HepG2 (cell line): Measurements from ENCODE around the gene RTN4RL2. TPM values are rescaled to one million over a fixed set of nuclear protein-coding genes. Genes with fewer than 3 reads are reported as not detected.

Experiments
- ATAC-seq: fragments of 200-7000 bp; cut with Tn5 transposase; 3 replicates; pipeline ENCODE4 v1.9.1; 2020; ENCODE audit warnings: mild to moderate bottlenecking, moderate library complexity
- BruUV-seq: library from RNA; stranded (reverse); fragments of 400-500 nt; replicated peaks from 2 replicates; lab custom pipeline; 2021; lab: Mats Ljungman, UMichigan
- CTCF ChIA-PET: fragments of 300-600 bp; formaldehyde crosslinking; extraction: SDS; loops from one replicate; lab custom pipeline; 2021; ENCODE audit warnings: low total read pairs, inconsistent platforms, low intra/inter-chr PET ratio; lab: Yijun Ruan, JAX
- POLR2A ChIA-PET: fragments of 350-600 bp; sonication (Branson Sonifier 250); formaldehyde crosslinking; loops from one replicate; lab custom pipeline; 2020; ENCODE audit warnings: antibody characterized with exemption, inconsistent platforms; lab: Yijun Ruan, JAX
- DNase-seq: peaks from one replicate; pipeline ENCODE4 v3.0.0-alpha.2; 2015; ENCODE audit warnings: low spot score
- FAIRE-seq: peaks from 3 replicates; lab custom pipeline; 2011; peaks lifted over from hg19 to GRCh38; lab: Jason Lieb, UNC
- H2AFZ ChIP-seq: one replicate; pipeline ENCODE4 v1.6.1; 2011; ENCODE audit warnings: low read length, inconsistent platforms
- H3K27ac ChIP-seq: fragments of 300-600 bp; 3 replicates; pipeline ENCODE4 v1.8.0; 2011; ENCODE audit warnings: mixed run types, mild to moderate bottlenecking, mixed read lengths, low read length, inconsistent platforms; ENCODE audit not compliant: insufficient read depth; ENCODE audit errors: extremely low read length
- H3K27me3 ChIP-seq, 2 experiments: fragments of 200-600 bp in 1 of 2; 2 replicates in 1 of 2; 3 replicates in 1 of 2; pipeline versions ENCODE4 v1.6.0 to v1.8.0; 2011; ENCODE audit warnings: low read length in 2 of 2, mild to moderate bottlenecking in 2 of 2, moderate library complexity in 2 of 2, inconsistent platforms in 1 of 2; ENCODE audit not compliant: insufficient read depth in 2 of 2, control insufficient read depth in 1 of 2
- H3K36me3 ChIP-seq, 2 experiments: fragments of 200-600 bp in 1 of 2; replicated peaks in 1 of 2; 2 replicates in 1 of 2; 3 replicates in 1 of 2; pipeline versions ENCODE4 v1.5.1 to v1.8.0; 2011; ENCODE audit warnings: low read length in 2 of 2, inconsistent platforms in 1 of 2; ENCODE audit not compliant: insufficient read depth in 2 of 2, control insufficient read depth in 1 of 2
- H3K4me1 ChIP-seq: 2 replicates; pipeline ENCODE4 v1.5.1; 2012; ENCODE audit warnings: low read length, inconsistent platforms; ENCODE audit not compliant: insufficient read depth
- H3K4me2 ChIP-seq: 2 replicates; pipeline ENCODE4 v1.6.0; 2011; ENCODE audit warnings: low read depth, low read length, inconsistent platforms
- H3K4me3 ChIP-seq, 3 experiments: fragments of 200-600 bp in 1 of 3; sonication (generic), shearing (Covaris generic) in 1 of 3; replicated peaks in 1 of 3; 2 replicates each; pipeline ENCODE4 v1.5.1; 2011 to 2016; ENCODE audit warnings: low read length in 3 of 3, inconsistent platforms in 2 of 3, low read depth in 2 of 3, mild to moderate bottlenecking in 2 of 3, control low read depth in 1 of 3, mixed read lengths in 1 of 3; ENCODE audit not compliant: insufficient read depth in 1 of 3
- H3K79me2 ChIP-seq: one replicate; pipeline ENCODE4 v1.6.1; 2011; ENCODE audit warnings: low read length, inconsistent platforms; ENCODE audit not compliant: insufficient read depth
- H3K9ac ChIP-seq: 2 replicates; pipeline ENCODE4 v1.6.0; 2011; ENCODE audit warnings: mild to moderate bottlenecking, low read depth, low read length, inconsistent platforms; ENCODE audit not compliant: insufficient read depth
- H3K9me3 ChIP-seq: 2 replicates; pipeline ENCODE4 v1.5.1; 2012; ENCODE audit warnings: mild to moderate bottlenecking, low read length
- H4K20me1 ChIP-seq: 2 replicates; pipeline ENCODE4 v1.6.0; 2011; ENCODE audit warnings: inconsistent platforms, mild to moderate bottlenecking, low read length, moderate library complexity; ENCODE audit not compliant: insufficient read depth
- AGO2 ChIP-seq: fragments of 200-400 bp; formaldehyde crosslinking; optimal IDR thresholded peaks from 2 replicates; pipeline ENCODE3; 2017; ENCODE audit warnings: mild to moderate bottlenecking, low read depth, low read length, moderate library complexity
- KLF13 ChIP-seq: sonication (generic); formaldehyde crosslinking; IDR thresholded peaks from 2 replicates; pipeline ENCODE4 v1.4.0; 2020; ENCODE audit warnings: mild to moderate bottlenecking, missing genetic modification reagents
- MYC ChIP-seq: sonication (generic); formaldehyde crosslinking; IDR thresholded peaks from 2 replicates; pipeline ENCODE4 v1.9.0; 2021; ENCODE audit warnings: missing genetic modification reagents, borderline replicate concordance
- TERF1 ChIP-seq: sonication (generic); formaldehyde crosslinking; IDR thresholded peaks from 2 replicates; pipeline ENCODE4 v1.8.0; 2022; ENCODE audit warnings: mild to moderate bottlenecking, missing genetic modification reagents, moderate library complexity
- ZNF768 ChIP-seq: sonication (generic); formaldehyde crosslinking; IDR thresholded peaks from 2 replicates; pipeline ENCODE4 v1.4.0; 2020; ENCODE audit warnings: missing genetic modification reagents
- WGBS: methylation state at CpG from one replicate; pipeline ENCODE4 v1.1.6; 2017; ENCODE audit warnings: low lambda C conversion rate; 5-methylcytosine and 5-hydroxymethylcytosine counted together
- in situ Hi-C: cut with HindIII; loops from 2 replicates; pipeline ENCODE4 v1.10.0; 2017; ENCODE audit warnings: low pct_unique_long_range_greater_than_20kb; ENCODE audit not compliant: extremely low pct_ligation_motif_present
- intact Hi-C: fragments of 100-400 bp; cut with micrococcal nuclease; formaldehyde crosslinking; loops from one replicate; pipeline ENCODE4 v1.10.0; 2022; ENCODE audit not compliant: unreplicated experiment
- polyA plus RNA-seq, 8 experiments: library from polyadenylated mRNA; depleted of rRNA in 3 of 8; stranded (reverse) in 7 of 8; unstranded in 1 of 8; fragments of >200 nt; fragmentation: Illumina TruSeq in 4 of 8; extraction: Trizol in 4 of 8; gene quantifications; 2 replicates each; pipeline versions ENCODE4 v1.2.1 to v1.2.3, GENCODE V29; 2011 to 2016; ENCODE audit warnings: low read depth in 4 of 8, missing spikeins in 1 of 8, mixed read lengths in 1 of 8; ENCODE audit not compliant: insufficient read depth in 1 of 8
- total RNA-seq, 5 experiments: library from RNA; depleted of rRNA; stranded (reverse); fragments of >200 nt; fragmentation: Illumina TruSeq; extraction: Trizol; gene quantifications; 2 replicates each; pipeline ENCODE4 v1.2.3, GENCODE V29; 2016; ENCODE audit warnings: low read depth in 1 of 5

Gene RTN4RL2
- total and polyA plus RNA-seq, 2 of the 13 experiments (the other 11 are each of a cell fraction or from before 2014, with no cell fraction given): 1.3 to 4.3 TPM

- Histone ChIP-seq H3K4me2 (no peak overlapping the region), H3K9ac (no peak overlapping the region), H3K4me1 (peaks cover 30% of the 10 kb centered on the region), H3K4me3 (no peak overlapping the region), H3K9me3 (no peaks in the 10 kb centered on the region), H3K36me3 (no peaks in the 10 kb centered on the region), H3K27me3 (no peaks in the 10 kb centered on the region), H3K79me2 (no peaks in the 10 kb centered on the region), H4K20me1 (no peaks in the 10 kb centered on the region), H3K27ac (no peak overlapping the region), H2AFZ (no peak overlapping the region)
- intact Hi-C loops (no loop called here), in situ Hi-C loops (no loop called here)
- WGBS: 87% methylated on average over 6 of the region's 6 CpGs
- DNase-seq: no peak
- ChIA-PET POLR2A (interaction anchor here (1.3 to 1.7 kb wide), 4 partner anchors 13 to 58 kb away, joined by 3 to 12 read pairs (median 6); partner anchors contain the start of genes RTN4RL2, SLC43A1 and TIMM10), CTCF (no interaction called here)
- no TSS peak for BruUV-seq
- no peak for ATAC-seq
- FAIRE-seq: no peak
- TF ChIP-seq MYC (no peak), ZNF768 (CRISPR knock-in tag) (peak; percentile 91)
Observed at GRCh38 chr11:57473285-57473841, 13.0 kb downstream of the RTN4RL2 start.

- DNase-seq (no peak), FAIRE-seq (no peak), ATAC-seq (peak; percentile 17)
- Histone ChIP-seq H3K27ac (no peak overlapping the region), H3K9me3 (no peaks in the 10 kb centered on the region), H3K27me3 (no peaks in the 10 kb centered on the region), H3K9ac (no peak overlapping the region), H3K4me1 (peaks cover 32% of the 10 kb centered on the region), H4K20me1 (no peaks in the 10 kb centered on the region), H2AFZ (no peak overlapping the region), H3K4me2 (no peak overlapping the region), H3K4me3 (no peak overlapping the region), H3K79me2 (no peaks in the 10 kb centered on the region), H3K36me3 (no peaks in the 10 kb centered on the region)
- intact Hi-C loops: no loop called here
- WGBS: 88% methylated on average over 9 of the region's 9 CpGs
- in situ Hi-C loops: no loop called here
- CTCF ChIA-PET: no interaction called here
- BruUV-seq: no TSS peak
- POLR2A ChIA-PET: interaction anchor here (0.8 to 1.3 kb wide), 4 partner anchors 19 to 42 kb away, joined by 3 to 6 read pairs (median 3); partner anchors contain the start of gene SLC43A1
- TF ChIP-seq AGO2 (peak; percentile 32), KLF13 (CRISPR knock-in tag) (no peak), TERF1 (CRISPR knock-in tag) (no peak)
Observed at GRCh38 chr11:57474017-57474802, 13.9 kb downstream of the RTN4RL2 start.
